ENCODE measurements around the gene GASK1B.

GASK1B gene

DNA sequence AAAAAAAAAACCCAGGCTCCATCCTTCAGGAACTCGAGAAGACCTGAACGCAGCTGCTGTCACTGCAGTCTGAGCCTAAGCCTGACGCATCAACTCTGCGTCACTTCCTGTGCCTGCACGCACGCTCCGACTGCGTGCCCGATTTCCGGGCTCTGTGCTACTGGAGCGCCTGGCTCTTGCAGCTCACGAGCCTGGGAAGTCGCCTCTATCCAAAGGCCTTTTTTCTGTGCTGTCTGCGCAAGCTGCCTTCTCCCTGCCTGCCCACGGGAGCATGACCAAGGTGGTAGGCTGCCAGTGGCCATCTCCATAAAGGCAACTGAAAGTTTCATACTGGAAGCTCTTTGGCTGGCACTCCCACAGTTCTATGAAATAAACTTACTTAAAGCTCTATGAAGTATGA, 9.9 kb upstream of the GASK1B start:
- DNase-seq: peak; percentile 57

DNA sequence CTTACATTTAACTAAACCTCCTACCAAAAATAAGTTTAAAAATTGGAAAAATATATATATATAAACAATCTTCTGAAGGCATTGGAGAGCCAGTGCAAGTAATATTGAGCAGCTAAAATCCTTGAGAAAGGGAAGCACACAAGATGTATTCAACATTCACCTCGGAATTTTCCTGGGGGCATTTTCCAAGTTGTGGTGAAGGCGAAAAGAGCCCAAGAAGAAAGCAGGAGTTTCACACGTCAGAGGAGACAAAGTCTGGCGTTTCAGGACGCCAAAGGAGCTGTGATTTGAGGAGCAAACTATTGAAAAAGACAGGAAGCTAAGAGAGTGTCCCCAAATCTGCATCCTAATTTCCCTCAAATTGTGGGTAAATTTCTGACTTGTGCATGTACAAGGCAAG, 9.1 kb upstream of the GASK1B start:
- no peak for DNase-seq

DNA sequence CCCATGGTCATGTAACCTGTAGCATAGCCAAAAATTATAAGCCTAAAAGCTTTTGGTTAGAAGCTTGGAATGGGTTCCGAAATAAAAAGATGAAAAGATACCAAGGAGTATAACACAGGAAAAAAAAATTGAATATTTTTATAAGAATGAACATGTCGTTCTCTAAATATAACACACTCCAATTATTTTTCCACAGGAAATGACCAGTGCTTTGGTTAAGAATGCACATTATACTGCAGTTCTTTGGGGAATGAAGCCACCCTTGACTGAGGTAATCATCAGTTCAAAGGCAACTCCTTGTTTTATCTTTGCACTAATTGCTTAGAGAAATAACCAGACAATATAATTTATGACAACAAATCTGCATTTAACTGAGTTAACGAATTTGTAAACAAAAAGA, 6.6 kb upstream of the GASK1B start:
- DNase-seq: no peak

DNA sequence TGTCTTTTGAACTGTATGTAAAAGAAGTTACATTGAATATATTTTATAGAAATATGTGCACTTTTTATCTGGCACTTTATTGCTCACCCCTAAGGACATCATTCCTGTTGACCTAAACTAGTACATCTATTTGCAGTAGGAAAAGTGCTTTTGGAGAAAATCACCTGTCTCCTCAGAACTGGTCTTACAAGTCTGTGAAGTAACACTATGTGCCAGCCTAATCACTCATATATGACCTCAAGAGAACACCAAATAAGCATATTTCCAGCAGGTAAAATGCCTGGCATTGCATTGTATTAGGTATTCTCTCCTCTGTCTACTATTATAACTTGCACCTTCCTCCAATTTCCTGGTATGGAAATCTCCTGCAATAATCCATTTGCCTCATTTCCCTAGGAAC, 4.0 kb upstream of the GASK1B start:
- no peak for DNase-seq

DNA sequence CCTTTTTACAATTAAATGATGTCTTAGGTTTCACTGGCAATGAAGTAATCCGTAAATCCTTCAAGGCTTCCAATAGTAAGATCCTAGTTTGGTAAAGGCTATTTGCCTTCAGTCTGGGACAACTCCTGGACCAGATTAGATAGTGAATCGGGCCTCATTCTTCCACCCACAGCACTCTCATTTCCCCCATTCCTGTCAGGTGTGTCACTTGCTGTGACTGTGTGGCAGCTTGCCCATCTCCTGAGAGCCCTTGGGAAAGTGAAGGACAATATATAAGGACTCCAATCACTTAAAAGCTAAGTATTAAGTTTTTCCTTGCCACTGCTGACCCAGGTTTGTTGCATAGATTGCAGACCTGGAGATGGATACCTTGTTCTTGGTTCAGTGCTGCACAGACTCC, 3.3 kb upstream of the GASK1B start:
- no peak for DNase-seq

DNA sequence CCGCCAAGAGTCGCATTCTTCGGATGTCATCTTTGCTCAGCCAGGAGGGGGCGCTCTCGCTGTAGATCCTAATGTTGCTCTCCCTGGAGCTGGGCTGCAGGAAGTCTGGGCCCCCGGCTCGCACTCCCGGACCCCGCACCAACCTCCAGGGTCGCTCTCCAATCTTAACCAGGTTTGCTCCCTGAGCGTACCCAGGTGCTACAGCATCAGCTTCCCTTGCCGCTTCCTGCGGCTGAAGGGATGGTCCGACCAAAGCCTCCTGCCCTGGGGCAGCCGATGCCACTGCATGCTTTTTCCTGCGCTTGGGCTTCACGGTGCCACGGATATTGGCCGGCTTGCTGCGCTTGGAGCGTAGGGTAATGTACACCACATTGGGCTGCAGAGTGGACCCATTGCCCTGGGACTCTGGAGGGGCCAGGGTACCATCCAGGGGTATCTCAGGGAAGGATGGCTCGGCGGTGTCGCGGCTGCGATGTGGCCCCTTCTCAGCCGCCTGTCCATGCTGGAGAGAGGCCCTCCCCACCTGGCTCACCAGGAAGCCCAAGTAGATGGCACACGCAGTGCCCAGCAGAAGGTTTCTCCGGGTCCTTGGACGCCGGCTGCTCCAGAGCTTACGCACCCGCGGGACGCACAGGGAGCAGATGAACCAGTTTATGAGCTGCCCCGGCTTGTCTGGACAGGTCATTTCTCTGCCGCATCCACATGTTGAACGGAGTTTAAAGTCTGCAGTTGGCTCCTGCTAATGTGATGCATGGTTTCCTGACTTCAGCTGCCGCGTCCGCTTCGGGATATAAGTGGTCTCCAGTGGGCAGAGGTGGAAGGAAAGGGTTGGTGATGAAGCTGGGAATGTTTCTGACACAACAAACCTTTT, 1.9 kb downstream of the GASK1B start:
- DNase-seq: peak; percentile 36

DNA sequence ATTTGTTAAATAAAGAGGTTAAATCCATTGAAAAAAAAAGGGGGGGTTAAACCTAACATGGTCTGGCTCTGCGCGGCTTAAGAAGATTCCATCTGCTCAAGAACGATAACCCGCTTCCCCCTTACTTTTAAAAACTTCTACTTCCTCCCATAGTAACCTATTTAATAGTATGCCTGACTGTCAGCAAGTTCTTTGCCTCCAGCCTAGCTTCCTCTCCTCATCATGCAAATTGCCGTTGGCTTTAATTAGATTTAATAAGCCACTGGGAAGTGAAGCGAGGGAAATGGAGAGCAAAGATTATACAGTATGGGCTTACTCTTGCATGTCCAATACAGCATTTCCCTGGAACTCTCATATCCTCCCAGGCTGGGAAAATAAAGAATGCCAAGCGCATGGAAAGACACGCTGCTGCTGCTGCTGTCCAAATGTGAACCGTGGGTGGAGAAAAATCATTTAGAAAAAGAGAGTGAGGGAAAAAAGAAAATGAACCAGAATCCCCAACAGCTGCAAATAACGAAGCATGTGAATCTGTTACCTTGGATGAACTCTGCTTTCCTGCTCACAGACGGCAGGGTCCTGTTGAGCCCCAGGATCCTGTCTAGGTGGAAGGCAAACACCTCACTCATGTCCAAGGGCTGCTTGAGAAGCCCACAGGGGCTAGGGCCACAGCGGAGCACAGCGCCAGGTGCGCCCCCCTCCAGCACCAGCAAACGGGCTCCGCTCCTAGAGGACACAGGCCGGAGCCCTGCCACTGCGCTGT, 2.7 kb downstream of the GASK1B start:
- DNase-seq: peak; percentile 34

DNA sequence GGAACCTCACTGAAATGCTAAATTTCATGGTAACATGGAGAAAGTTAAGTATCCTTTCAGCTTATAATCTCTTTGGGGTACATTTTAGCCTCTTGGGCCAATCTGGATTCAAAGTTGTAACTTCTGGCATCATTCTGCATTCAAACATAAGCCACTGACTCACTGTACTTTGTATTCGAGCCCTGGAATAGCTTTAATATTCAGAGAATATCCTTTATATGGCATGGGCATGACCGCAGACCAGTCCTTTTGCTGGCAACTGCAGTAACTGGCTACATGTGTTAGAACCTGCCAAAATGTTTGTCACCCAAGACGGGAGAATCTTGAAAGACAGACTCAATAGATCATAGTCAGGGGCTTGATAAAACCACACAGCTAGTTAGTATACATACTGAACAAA, 3.3 kb downstream of the GASK1B start:
- DNase-seq: no peak

DNA sequence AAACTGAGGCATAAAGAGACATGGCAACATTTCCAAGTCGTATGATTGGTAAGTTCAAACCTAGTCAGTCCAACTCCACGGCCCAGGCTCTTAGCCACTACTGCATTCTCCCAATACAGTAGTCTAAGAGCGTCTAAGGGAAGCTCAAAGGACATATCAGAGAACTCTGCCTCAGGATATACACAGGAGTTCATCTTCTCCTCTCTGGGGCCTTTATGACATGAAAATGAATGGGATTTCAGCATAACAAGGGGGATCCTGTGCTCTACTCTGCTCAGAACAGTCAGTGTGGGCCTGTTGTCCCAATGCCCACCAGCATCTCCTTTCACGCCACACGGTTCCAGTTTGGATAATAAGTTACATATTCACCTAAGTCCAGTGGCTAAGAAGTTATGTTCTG, 4.2 kb downstream of the GASK1B start:
- DNase-seq: no peak

DNA sequence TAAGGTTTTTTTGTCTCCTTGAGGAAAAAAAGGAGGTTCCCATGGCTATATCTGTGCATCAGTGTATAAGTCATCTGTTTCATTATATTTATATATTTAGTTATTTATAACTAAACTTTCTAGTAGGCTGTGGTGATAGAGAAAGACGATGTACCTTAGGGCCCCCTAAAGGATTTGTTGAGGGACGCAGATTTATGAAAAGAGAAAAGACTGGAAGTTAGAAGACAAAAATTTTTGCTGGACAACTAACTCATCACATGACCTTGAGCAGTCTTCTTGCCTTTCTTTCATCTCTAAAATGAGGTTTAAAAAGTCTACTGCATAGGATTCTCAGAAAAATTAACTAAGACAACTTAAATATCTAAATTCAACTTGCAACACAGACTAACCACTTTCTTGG, 6.1 kb downstream of the GASK1B start:
- no peak for DNase-seq

DNA sequence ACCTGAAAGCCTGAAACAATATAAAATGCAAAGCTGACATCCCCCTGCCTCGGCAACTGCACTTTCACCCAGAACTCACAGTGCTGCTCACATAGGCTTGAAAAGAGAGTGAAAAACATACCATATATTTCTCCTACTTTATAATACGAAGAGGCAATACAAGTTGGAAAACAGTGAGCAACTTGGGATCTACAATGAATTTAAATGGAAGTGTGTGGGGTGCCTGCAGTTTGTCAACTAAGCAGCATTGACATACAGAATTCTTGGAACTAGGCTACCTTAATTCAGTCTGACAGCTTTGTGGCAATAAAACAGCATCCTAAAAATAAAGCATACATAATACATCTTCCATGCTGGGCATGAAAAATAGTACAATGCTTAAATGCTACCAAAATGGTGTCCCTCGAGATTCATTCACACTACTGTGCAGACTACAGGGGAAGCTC, 8.0 kb downstream of the GASK1B start:
- no peak for DNase-seq

DNA sequence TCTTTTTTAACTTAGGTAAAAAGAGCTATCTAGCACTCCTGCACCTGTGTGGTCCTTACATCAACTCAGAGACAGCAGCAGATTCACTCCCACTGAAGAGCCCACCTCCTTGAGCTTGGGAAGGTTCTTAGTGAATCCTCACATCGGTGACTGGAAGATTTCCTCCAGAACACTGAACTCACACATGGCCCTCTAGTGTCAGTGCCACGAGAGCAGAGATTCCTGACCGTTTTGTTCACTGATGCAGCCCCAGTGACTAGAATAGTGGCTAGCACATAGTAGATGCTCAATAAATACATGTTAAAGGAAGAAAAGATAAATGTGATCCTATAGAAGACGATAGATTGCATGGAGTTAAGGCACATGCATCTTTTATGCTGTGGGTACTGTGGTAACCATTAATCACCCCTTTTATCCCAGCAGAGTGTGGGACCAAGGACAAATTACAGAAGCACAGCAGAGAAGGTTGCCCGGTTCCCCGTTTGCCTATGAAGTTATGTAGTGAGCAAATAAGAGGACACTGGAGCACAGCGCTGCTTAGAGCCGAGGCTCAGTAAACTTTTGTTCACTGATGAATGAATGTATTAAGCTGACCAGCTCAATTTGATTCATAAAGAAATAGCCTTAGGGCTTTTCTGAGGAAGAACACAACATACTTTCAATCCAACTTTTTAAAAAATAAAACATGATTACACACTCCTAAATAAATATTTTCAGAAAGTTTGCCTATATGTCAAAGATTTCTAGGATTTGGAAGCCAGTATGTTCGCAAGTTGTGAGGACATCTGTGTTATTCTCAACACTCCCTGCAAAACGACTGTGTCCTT, 8.7 kb downstream of the GASK1B start:
- no peak for DNase-seq

DNA sequence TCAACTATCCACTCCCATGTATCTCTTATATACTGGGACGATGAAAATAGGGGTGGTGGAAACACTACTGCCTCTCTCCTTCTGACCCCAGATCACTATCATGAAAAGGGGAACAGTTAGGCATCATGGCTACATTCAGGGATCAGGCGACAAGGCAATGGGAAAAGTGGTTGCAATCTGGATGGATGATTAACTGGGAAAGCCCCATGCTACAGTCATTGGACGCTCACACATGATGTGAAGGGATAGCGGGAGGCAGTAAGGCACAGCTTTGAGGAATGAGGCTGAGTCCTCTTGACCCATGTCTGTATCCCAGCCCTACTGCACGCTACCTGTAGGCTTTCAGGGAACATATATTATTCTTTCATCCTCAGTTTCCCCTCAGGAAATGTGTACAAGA, 10.2 kb downstream of the GASK1B start:
- DNase-seq: no peak

DNA sequence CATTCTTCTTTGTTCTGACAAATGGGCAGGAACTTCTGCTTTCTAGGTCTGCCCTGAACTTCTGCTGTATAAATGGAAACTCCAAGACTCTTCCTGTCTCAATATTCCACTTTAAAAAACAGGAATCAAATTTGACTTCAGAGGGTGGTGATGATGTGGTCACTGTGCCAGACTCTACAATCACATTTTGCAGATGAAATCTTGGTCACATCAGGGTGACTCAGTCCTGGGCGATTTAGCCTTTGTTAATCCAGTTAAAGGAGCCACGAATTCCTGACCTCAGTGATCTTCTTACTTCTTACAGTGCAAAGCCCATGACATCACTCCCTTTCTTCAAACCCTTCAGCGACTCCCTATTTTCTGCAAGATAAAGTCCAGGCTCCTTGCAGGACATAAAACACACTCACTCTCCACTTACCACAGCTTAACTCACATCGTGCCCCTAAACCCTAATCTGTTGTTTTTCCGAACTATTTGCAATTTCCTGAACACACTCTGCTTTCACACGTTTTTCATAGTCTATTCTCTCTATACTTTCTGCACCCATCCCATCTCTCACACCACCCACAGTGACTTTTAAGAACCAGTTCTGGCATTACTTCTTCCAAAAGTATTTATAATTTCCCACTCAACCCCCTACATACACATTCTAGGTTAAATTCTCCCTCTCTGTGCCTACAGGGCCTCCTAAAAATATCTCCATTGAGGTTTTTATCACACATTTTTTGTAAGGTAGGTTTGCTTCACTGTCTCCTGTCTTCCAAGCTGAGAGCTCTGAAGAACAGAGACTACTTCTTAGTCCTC, 11.1 kb downstream of the GASK1B start:
- DNase-seq: no peak

DNA sequence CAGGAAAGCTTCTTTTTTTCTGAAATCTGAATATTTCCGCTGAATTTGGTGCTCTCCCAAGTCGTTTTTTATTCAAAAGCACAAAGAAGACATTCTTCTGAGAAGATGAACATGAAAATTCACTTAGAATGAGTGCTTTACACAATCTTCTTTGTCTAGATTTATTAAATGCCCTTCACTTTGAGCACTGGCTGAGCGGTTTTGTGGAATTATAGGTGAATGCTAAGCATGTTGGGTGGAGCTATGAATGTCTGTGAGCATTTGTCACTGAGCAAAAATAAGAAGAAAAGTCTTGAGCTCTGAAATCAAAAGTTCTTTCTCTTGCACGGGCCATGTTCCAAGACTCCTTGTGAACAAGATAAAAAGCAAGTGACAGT, 13.1 kb downstream of the GASK1B start:
- DNase-seq: no peak

DNA sequence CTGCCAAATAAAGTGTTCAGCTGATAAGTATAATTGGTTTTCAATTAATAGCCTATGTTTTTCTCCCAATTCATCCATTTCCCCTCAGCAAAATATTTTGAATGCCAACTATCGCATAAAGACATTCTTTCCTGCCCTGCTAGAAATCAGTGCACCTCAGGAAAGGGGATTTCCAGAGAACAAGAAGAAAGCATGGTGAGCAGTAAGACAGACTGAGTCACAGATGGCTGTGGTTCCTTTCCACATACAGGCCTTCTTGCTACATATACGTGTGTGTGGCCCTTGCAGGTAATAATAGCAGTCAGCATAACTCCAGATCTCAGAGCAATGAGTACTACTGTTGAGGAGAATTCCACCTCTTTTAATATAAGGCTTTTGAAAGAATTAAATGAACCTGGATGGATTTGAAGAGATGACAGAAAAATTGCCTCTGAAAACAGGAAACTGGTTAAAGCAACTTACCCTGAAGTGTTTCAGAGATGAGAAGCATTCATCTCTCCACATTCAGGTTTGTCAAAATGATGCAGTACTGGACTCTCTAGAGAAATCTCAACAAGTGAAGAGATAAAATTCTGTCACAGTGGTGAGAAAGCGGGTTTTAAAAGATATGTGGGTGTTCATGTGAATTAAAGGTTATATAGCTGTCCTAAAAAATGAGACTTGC, 13.6 kb downstream of the GASK1B start:
- no peak for DNase-seq

DNA sequence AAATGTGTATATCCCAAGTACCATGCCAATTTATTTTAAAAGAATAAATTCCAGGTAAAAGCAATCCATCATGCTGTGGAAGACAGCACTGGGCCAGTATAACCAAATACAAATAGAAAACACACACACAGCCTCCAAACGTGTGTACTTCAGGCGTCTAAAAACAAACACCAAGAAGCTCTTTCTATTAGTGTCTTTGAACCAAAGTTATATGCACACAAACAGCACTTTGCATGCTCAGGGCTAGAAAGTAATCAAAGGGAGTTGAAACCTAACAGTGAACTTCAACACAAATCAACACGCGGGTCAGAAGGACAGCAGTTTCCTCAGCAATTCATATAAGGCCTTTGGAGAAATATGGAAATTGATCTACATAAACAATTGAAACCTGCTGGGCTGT, 15.4 kb downstream of the GASK1B start:
- no peak for DNase-seq

DNA sequence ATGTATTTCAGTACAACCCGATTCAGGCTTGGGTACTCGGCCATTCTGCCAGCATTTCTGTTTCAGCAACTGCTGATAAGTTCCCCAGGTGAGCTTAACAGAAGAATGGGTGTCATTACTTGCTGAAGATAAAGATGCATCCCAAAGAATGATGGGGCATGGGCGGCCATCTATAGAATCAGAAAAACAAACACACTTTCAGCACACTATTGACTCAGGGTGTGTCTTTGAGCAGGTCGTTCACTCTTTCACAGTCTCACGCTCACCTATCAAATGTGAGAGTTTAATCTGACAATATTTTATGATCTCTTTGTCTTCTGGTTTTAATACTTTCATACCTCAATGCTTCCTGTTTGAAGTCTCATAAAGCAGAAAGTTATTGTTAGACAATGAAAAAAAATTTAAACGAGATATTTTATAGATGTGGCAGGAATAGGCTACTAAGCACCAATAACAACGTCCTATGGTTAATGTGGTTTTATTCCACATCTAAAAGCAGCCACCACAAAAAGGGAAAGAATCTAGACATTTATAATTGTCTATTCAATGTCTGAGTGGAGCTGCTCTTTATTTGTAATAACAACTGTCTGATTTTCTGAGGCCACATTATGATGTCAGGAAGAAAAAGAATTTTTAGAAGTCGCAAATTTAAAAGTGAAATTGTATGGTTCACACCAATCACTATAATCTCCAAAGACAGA, 17.0 kb downstream of the GASK1B start:
- no peak for DNase-seq

DNA sequence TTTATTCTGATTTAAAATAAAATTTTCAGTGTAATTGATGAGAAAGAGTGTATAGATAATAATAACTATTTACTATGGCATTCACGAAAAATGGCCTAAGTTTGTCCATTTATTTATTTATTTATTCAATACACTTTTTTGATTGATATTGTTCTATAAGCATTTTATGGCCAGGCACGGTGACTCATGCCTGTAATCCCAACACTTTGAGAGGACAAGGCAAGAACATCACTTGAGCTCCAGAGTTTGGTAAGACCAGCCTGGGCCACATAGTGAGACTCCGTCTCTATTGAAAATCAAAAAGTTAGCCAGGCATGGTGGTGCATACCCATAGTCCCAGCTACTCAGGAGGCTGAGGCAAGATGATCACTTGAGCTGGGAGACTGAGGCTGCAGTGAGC, 25.7 kb downstream of the GASK1B start:
- no peak for DNase-seq

DNA sequence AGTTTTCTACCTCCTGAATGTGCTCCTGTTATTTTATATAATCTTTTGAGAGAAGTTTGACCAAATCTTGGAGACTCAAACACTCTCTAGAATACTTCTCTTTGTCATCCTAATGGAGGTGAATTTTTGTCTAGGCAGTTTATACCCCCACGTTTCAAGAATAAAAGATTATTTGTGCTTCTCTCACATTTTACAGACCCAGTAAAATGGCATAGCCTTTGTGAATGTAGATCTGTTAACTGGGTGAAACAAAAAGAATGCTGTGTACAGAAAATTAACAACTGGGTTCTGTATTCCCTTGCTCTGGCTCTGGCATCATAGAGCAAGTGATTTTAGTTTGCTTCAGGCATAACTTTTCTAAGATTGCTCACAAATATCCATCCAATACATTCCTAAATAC, 26.1 kb downstream of the GASK1B start:
- DNase-seq: no peak

DNA sequence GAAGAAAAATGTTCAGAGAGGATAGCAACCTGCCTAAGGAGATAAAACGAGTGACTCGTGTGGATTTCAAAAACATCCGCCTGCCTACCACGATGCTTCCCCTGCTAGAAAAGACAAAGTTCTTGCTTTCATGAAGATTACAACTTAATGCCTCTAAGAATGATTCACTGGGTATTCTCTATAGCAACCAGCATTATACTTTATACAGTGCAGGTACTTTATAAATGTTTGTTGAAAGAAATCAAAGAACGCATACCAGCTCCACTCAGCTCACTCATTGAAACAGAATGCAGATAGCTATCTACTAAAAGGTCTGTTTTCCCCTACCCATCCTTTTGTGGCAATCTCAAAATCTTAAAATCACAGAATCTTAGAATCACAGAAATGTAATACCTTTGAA, 33.7 kb downstream of the GASK1B start:
- no peak for DNase-seq
